ENCODE results near the gene MDFIC.

DNA sequence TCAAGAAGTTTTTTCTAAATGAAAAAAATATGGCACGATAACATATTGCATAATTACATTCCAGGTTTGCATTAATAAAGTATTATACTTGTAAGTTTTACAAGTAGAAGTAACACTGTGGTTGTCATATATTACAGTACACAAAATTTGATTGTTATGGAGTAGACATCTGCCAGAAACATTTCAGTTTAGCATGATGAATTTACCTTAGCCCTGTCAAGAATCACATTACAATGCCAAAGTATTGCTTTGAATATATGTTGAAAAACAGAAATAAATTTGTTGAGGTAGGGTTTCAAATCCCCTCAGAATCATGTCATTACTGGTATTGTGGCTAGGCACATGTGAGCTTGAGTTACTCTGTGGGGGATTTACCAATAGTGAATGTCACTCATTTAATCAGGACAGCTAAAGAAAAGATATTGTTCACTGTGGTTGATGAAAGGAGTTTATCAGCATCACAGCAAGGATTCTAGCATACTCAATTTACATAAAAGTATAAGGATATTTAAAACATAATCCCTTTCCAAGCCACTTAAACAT, 112.1 kb downstream of the MDFIC start:
- TF ChIP-seq, protein P1, sequence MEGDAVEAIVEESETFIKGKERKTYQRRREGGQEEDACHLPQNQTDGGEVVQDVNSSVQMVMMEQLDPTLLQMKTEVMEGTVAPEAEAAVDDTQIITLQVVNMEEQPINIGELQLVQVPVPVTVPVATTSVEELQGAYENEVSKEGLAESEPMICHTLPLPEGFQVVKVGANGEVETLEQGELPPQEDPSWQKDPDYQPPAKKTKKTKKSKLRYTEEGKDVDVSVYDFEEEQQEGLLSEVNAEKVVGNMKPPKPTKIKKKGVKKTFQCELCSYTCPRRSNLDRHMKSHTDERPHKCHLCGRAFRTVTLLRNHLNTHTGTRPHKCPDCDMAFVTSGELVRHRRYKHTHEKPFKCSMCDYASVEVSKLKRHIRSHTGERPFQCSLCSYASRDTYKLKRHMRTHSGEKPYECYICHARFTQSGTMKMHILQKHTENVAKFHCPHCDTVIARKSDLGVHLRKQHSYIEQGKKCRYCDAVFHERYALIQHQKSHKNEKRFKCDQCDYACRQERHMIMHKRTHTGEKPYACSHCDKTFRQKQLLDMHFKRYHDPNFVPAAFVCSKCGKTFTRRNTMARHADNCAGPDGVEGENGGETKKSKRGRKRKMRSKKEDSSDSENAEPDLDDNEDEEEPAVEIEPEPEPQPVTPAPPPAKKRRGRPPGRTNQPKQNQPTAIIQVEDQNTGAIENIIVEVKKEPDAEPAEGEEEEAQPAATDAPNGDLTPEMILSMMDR (IDR thresholded peaks at IDR 0.05; ENCODE audit: borderline replicate concordance, extremely low read depth, low read length, poor library complexity, severe bottlenecking): no peak
- no peak for TF ChIP-seq EZH2 (IDR thresholded peaks at IDR 0.05; ENCODE audit: borderline replicate concordance, low read depth, low read length, severe bottlenecking)

Data from DND-41 (cell line).